Panc1 (cell line): ENCODE results near the gene FFAR2. TPM values are rescaled to one million over a fixed set of nuclear protein-coding genes. Genes with fewer than 3 reads are reported as not detected.

Experiments used
- ATAC-seq: fragments of 200-7000 bp; cut with Tn5 transposase; 2 replicates; pipeline ENCODE4 v1.9.1; 2020; ENCODE audit warnings: mild to moderate bottlenecking, moderate library complexity
- BruUV-seq: library from RNA; stranded (reverse); fragments of 400-500 nt; replicated peaks from 2 replicates; lab custom pipeline; 2021; lab: Mats Ljungman, UMichigan
- CTCF ChIA-PET: fragments of 300-600 bp; sonication (Branson Sonifier 250); formaldehyde crosslinking; loops from one replicate; lab custom pipeline; 2022; ENCODE audit warnings: antibody characterized with exemption; lab: Charles Lee
- POLR2A ChIA-PET: fragments of 300-600 bp; sonication (Branson Sonifier 250); formaldehyde crosslinking; loops from one replicate; lab custom pipeline; 2022; ENCODE audit warnings: antibody characterized with exemption; lab: Charles Lee
- DNase-seq: peaks from one replicate; pipeline ENCODE4 v3.0.0-alpha.2; 2010; ENCODE audit warnings: low read depth, low spot score
- H3K27ac ChIP-seq: 2 replicates; pipeline ENCODE4 v1.5.1; 2011; ENCODE audit warnings: mild to moderate bottlenecking, low read length, inconsistent platforms
- H3K27me3 ChIP-seq: fragments of 200-500 bp; sonication (Bioruptor generic); 2 replicates; pipeline ENCODE4 v1.6.0; 2014; ENCODE audit warnings: low read length, inconsistent platforms; ENCODE audit not compliant: control insufficient read depth, insufficient read depth
- H3K36me3 ChIP-seq: fragments of 200-500 bp; sonication (Bioruptor generic); 2 replicates; pipeline ENCODE4 v1.5.1; 2014; ENCODE audit warnings: inconsistent platforms, mild to moderate bottlenecking, low read length, moderate library complexity; ENCODE audit not compliant: control insufficient read depth, insufficient read depth
- H3K4me1 ChIP-seq: 2 replicates; pipeline ENCODE4 v1.5.1; 2011; ENCODE audit warnings: inconsistent platforms, mild to moderate bottlenecking, low read length, moderate library complexity; ENCODE audit not compliant: control insufficient read depth, insufficient read depth
- H3K4me3 ChIP-seq, 2 experiments: 2 replicates each; pipeline ENCODE4 v1.5.1; 2011 to 2012; ENCODE audit warnings: low read depth in 2 of 2, low read length in 2 of 2, mild to moderate bottlenecking in 2 of 2, inconsistent platforms in 1 of 2, moderate library complexity in 1 of 2
- H3K9me3 ChIP-seq: fragments of 200-500 bp; sonication (Bioruptor generic); 2 replicates; pipeline ENCODE4 v1.5.1; 2014; ENCODE audit warnings: low read depth, mild to moderate bottlenecking, inconsistent platforms, low read length, moderate library complexity; ENCODE audit not compliant: control insufficient read depth, insufficient read depth
- CTCF ChIP-seq: fragments of 450-650 bp; IDR thresholded peaks from 2 replicates; pipeline ENCODE4 v1.5.1; 2017; ENCODE audit warnings: mild to moderate bottlenecking
- POLR2AphosphoS5 ChIP-seq: IDR thresholded peaks from 2 replicates; pipeline ENCODE4 v1.6.1; 2012; ENCODE audit warnings: mild to moderate bottlenecking, low read depth, low read length, moderate library complexity
- REST ChIP-seq, 2 experiments: IDR thresholded peaks; 2 replicates each; pipeline ENCODE4 v1.6.1; 2011 to 2012; ENCODE audit warnings: low read depth in 2 of 2, control low read depth in 1 of 2, low read length in 1 of 2, mild to moderate bottlenecking in 1 of 2, moderate library complexity in 1 of 2; ENCODE audit not compliant: insufficient read depth in 1 of 2
- SIN3A ChIP-seq: IDR thresholded peaks from 2 replicates; pipeline ENCODE4 v1.6.1; 2012; ENCODE audit warnings: low read depth, mild to moderate bottlenecking, low read length, moderate library complexity, borderline replicate concordance; ENCODE audit not compliant: insufficient read depth
- TCF7L2 ChIP-seq: IDR thresholded peaks from 2 replicates; pipeline ENCODE4 v1.6.1; 2011; ENCODE audit warnings: mild to moderate bottlenecking, low read depth, low read length, inconsistent platforms
- in situ Hi-C: cut with HindIII; loops from 2 replicates; pipeline ENCODE4 v1.10.0; 2016; ENCODE audit warnings: low sequenced_read_pairs, low pct_unique_long_range_greater_than_20kb
- intact Hi-C: fragments of 100-400 bp; cut with micrococcal nuclease; formaldehyde crosslinking; loops from one replicate; pipeline ENCODE4 v1.10.0; 2022; ENCODE audit not compliant: unreplicated experiment
- total RNA-seq: library from RNA; stranded (reverse); gene quantifications from one replicate; pipeline ENCODE4 v1.2.1, GENCODE V29; 2021; ENCODE audit not compliant: unreplicated experiment

FFAR2 gene
- total RNA-seq, 1 experiment from 2014 or later: not detected

- no TSS peak for BruUV-seq
- CTCF ChIA-PET: no interaction called here
- in situ Hi-C loops: no loop called here
Observed at GRCh38 chr19:35491836-35492360, 43.8 kb downstream of the FFAR2 start.

DNA sequence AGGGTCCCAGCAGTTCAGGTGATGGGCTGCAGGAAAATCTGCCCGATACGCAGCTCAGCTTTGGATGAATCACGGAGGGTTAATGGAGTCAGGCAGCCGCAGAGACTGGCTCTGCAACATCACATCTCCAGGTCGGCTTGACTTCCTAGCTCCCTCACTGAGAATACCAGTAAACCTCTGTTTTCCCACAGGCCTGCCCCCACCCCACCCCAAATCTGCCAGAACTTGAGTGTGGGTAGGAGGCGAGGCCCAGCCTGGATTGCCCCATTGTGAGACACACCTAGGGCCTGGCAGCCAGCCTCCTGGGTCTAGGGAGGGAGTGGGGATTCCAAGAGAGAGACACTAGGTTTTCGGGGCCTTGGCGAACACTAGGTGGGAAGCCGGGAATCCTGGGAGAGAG lies 45.9 kb downstream of the FFAR2 start:
- Histone ChIP-seq H3K36me3 (no peaks in the 10 kb centered on the region), H3K27ac (no peak overlapping the region), H3K27me3 (peaks cover 14% of the 10 kb centered on the region), H3K4me3 (no peak overlapping the region), H3K9me3 (no peaks in the 10 kb centered on the region), H3K4me1 (no peaks in the 10 kb centered on the region)
- POLR2A ChIA-PET: no interaction called here
- DNase-seq (no peak), ATAC-seq (no peak)
- CTCF ChIA-PET: no interaction called here
- intact Hi-C loops (loop anchor here (10.0 kb wide), 1 partner anchor 139 kb away; the partner anchor contains the start of gene FFAR3), in situ Hi-C loops (no loop called here)
- TF ChIP-seq TCF7L2 (no peak), CTCF (no peak), REST (IDR thresholded peaks at IDR 0.05; ENCODE audit: insufficient read depth in 1 of 2, low read depth in 2 of 2, low read length in 1 of 2) (no peak), POLR2AphosphoS5 (no peak), SIN3A (no peak)
- no TSS peak for BruUV-seq

More at GRCh38 chr19:35491836-35492360, 43.8 kb downstream of the FFAR2 start:
- no peaks in the 10 kb centered on the region for H3K9me3 ChIP-seq
- ATAC-seq (no peak), DNase-seq (no peak)
- H3K4me1 ChIP-seq: no peaks in the 10 kb centered on the region
- H3K36me3 ChIP-seq: no peaks in the 10 kb centered on the region
- H3K4me3 ChIP-seq: no peak overlapping the region
- intact Hi-C loops: loop anchor here (10.0 kb wide), 1 partner anchor 137 kb away; the partner anchor contains the start of gene FFAR3
- no peak overlapping the region for H3K27ac ChIP-seq
- H3K27me3 ChIP-seq: peaks cover 17% of the 10 kb centered on the region
- TF ChIP-seq SIN3A: no peak
- no peak for TF ChIP-seq CTCF
- no peak for TF ChIP-seq POLR2AphosphoS5
- no peak for TF ChIP-seq TCF7L2
- TF ChIP-seq REST (IDR thresholded peaks at IDR 0.05; ENCODE audit: insufficient read depth in 1 of 2, low read depth in 2 of 2, low read length in 1 of 2): no peak
- POLR2A ChIA-PET: no interaction called here
